ENCODE results near the gene TRAPPC10.

Gene TRAPPC10

DNA sequence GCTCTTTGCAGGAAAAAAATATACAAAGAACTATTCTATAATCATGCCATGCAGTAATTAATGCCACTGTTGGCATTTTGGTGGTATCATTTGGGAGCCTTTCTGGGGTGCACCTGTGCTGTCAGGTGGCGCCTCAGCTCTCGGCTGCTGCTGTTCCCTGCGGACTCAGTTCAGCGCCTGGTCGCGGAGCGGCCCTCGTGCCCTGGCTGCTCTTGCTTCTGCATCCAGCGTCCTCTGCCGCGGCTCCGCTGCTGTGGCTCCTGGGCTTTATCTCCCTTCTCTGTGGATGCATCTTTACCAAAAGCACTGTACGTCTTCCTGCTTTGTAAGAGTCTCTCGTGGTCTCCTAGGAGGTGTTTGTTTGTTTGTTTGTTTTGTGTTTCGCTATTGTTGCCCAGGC lies 60.0 kb downstream of the TRAPPC10 start:
- TF ChIP-seq, protein P1, sequence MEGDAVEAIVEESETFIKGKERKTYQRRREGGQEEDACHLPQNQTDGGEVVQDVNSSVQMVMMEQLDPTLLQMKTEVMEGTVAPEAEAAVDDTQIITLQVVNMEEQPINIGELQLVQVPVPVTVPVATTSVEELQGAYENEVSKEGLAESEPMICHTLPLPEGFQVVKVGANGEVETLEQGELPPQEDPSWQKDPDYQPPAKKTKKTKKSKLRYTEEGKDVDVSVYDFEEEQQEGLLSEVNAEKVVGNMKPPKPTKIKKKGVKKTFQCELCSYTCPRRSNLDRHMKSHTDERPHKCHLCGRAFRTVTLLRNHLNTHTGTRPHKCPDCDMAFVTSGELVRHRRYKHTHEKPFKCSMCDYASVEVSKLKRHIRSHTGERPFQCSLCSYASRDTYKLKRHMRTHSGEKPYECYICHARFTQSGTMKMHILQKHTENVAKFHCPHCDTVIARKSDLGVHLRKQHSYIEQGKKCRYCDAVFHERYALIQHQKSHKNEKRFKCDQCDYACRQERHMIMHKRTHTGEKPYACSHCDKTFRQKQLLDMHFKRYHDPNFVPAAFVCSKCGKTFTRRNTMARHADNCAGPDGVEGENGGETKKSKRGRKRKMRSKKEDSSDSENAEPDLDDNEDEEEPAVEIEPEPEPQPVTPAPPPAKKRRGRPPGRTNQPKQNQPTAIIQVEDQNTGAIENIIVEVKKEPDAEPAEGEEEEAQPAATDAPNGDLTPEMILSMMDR (IDR thresholded peaks at IDR 0.05; ENCODE audit: insufficient read depth, missing control alignments) = no peak
- FAIRE-seq (no peak), DNase-seq (ENCODE audit: insufficient read length, low spot score) (no peak)

DNA sequence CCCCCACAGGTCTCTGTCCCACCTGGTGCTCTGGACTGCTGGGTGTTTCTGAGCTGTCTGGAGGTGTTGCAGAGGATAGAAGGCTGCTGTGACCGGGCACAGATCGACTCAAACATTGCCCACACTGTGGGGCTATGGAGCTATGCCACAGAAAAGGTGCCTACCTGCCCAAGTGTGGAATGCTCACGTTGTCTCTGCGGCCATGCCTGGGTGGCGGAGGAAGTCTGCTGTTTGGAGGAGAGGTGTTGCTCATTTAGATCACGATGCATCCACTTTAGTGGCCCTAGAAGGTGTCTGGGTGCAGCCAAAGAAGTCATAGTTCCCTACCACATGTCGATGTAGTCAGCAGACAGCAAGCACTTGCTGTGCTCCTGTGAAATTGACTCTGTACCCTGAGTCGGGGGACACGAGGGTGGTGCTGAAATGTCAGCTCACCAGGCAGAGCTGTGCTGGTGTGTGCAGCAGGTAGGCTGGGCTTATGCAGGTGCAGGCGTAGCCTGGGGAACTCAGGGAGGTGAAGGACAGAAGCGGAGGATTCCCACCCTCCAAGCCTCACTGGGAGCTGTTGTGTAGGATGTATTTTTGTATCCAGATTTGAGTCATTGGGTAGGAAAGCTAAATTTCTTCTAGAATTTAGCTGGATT lies 62.3 kb downstream of the TRAPPC10 start:
- DNase-seq (ENCODE audit: insufficient read length, low spot score) (no peak), FAIRE-seq (no peak)
- TF ChIP-seq, protein P1 (IDR thresholded peaks at IDR 0.05; ENCODE audit: insufficient read depth, missing control alignments) = no peak

DNA sequence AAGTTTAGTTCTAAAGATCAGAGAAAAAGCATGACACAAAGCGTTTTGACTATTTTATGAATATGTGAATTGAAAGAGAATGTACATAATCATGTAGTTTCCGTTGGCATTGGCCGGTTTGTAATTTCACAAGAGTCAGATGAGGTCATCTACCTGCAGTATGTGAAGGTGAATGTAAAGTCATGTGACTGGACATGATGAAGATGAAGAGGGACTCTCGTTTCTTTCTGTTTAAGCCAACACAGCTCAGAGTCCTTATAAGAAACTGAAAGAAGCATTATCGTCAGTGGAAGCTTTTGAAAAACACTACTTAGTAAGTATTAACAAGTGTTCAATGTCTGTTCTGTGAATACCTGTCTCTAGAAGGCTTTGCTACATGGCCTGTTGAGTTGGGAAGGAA lies 64.2 kb downstream of the TRAPPC10 start:
- TF ChIP-seq, protein P1 (IDR thresholded peaks at IDR 0.05; ENCODE audit: insufficient read depth, missing control alignments) = no peak
- DNase-seq (ENCODE audit: insufficient read length, low spot score) = no peak
- FAIRE-seq = no peak

DNA sequence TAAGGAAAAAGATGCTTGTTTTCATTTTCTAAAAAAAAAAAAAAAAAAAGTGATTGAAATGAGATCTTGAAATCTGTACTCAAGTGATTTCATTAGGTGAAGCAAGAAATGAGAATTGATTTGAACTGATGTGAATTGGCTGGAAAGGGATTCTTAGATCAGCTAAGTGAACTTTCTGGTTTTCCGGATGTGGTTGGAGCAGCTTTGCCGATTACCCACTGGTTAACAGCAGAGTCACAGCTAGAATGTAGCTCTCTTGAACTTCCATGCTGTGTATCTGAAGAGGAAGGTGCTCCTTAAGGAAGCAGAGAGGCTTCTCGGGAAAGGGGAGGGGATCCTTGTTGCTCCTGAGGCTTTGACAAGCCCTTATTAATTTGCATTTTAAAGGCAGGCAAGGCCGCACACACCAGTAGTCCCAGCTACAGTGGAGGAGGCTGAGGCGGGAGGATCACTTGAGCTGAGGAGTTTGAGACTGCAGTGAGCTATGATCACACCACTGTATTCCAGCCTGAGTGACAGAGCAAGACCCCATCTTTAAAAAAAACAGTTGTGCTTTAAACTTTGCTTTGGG lies 66.4 kb downstream of the TRAPPC10 start:
- DNase-seq (ENCODE audit: insufficient read length, low spot score) (no peak), FAIRE-seq (no peak)
- TF ChIP-seq, protein P1 (IDR thresholded peaks at IDR 0.05; ENCODE audit: insufficient read depth, missing control alignments) = no peak

DNA sequence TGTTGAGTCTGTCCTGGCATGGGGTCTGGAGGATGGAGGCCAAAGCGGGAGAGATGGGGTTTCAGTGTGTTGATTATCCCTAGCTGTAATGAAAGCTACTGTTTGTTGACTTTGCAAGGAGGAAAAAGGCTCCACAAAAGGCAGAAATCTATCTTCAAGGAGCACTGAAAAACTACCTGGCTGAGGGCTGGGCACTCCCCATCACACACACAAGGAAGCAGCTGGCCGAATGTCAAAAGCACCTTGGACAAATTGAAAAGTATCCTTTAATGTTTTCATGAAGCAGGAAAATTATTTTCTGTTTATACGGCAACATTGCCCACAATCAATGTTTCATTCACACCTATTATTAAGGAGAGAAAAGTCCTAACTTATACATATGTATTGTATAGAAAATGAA lies 67.3 kb downstream of the TRAPPC10 start:
- FAIRE-seq (no peak), DNase-seq (ENCODE audit: insufficient read length, low spot score) (no peak)
- TF ChIP-seq, protein P1 (IDR thresholded peaks at IDR 0.05; ENCODE audit: insufficient read depth, missing control alignments) = no peak

DNA sequence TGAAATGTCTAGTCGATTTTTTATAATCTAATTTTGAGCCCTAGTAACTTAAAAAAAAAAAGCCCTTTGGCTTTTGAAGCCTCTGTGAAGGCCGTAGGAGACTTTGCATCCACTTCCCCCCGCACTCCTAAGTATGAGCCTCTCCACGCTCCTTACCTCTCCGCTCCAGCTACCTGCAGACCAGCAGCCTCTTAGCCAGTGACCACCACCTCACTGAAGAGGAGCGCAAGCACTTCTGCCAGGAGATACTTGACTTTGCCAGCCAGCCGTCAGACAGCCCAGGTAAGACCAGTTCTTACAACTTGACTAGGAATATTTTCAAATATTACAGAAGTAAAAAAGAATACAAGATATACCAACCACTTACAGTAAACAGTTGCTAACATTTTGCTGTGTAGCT lies 67.7 kb downstream of the TRAPPC10 start:
- no peak for FAIRE-seq
- TF ChIP-seq, protein P1 (IDR thresholded peaks at IDR 0.05; ENCODE audit: insufficient read depth, missing control alignments) = no peak

More for the DNA sequence above, 67.7 kb downstream of the TRAPPC10 start:
- no peak for DNase-seq (ENCODE audit: insufficient read length, low spot score)
